NB4 (cell line): ENCODE results near the gene ARHGAP26.

Experiments used
- MYC ChIP-seq: IDR thresholded peaks from 2 replicates; pipeline ENCODE4 v1.6.1; 2011; ENCODE audit warnings: low read depth, low read length
- POLR2A ChIP-seq: IDR thresholded peaks from 2 replicates; pipeline ENCODE4 v1.6.1; 2011; ENCODE audit warnings: mild to moderate bottlenecking; ENCODE audit not compliant: insufficient read length; ENCODE audit errors: extremely low read depth
- TF ChIP-seq, protein P1 (sequence below): IDR thresholded peaks from one replicate; pipeline ENCODE4 v1.5.1; 2012; ENCODE audit warnings: low read depth, low read length
- TF ChIP-seq, protein P2 (sequence below): IDR thresholded peaks from 2 replicates; pipeline ENCODE4 v1.6.1; 2011; ENCODE audit warnings: low read depth, low read length

- TF ChIP-seq POLR2A (no peak), MYC (no peak)
- TF ChIP-seq, protein P1, sequence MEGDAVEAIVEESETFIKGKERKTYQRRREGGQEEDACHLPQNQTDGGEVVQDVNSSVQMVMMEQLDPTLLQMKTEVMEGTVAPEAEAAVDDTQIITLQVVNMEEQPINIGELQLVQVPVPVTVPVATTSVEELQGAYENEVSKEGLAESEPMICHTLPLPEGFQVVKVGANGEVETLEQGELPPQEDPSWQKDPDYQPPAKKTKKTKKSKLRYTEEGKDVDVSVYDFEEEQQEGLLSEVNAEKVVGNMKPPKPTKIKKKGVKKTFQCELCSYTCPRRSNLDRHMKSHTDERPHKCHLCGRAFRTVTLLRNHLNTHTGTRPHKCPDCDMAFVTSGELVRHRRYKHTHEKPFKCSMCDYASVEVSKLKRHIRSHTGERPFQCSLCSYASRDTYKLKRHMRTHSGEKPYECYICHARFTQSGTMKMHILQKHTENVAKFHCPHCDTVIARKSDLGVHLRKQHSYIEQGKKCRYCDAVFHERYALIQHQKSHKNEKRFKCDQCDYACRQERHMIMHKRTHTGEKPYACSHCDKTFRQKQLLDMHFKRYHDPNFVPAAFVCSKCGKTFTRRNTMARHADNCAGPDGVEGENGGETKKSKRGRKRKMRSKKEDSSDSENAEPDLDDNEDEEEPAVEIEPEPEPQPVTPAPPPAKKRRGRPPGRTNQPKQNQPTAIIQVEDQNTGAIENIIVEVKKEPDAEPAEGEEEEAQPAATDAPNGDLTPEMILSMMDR, result no peak
- TF ChIP-seq, protein P2, sequence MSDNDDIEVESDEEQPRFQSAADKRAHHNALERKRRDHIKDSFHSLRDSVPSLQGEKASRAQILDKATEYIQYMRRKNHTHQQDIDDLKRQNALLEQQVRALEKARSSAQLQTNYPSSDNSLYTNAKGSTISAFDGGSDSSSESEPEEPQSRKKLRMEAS, result no peak
Observed at GRCh38 chr5:142913728-142914338, 143.7 kb downstream of the ARHGAP26 start.
